ENCODE results near the gene ZDHHC11B. TPM values are rescaled to one million over a fixed set of nuclear protein-coding genes. Genes with fewer than 3 reads are reported as not detected.

Gene ZDHHC11B
- total RNA-seq, 4 donors from 2014 or later: 4.6 to 52.0 (median 28.6) TPM

DNA sequence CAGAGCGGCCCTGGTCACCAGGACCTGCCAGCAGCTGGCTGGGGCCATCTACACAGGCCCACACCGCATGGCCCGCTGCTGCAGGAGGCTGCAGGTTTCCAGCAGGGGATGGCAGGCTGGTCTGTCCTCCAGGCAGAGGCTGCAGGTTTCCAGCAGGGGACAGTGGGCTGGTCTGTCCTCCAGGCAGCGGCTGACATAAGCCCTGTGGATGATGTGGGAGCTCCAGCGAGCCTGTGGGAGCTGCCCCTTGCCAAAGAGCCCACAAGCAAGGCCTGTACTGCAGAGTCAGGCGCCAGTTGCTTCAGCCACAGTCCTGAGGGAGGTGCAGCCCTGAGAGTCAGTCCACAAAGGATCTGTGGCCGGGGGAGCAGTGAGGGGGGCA, 109.9 kb downstream of the ZDHHC11B start:
- Histone ChIP-seq H3K4me3 (no peak overlapping the region), H3K27me3 (no peaks in the 10 kb centered on the region), H3K4me1 (peaks cover 0 to 41% (median 16%) of the 10 kb centered on the region in 4 donors), H3K36me3 (no peaks in the 10 kb centered on the region), H3K9me3 (no peaks in the 10 kb centered on the region), H3K27ac (peak overlapping the region in 1 of 4 donors; percentile 58)
- TF ChIP-seq, protein P1, sequence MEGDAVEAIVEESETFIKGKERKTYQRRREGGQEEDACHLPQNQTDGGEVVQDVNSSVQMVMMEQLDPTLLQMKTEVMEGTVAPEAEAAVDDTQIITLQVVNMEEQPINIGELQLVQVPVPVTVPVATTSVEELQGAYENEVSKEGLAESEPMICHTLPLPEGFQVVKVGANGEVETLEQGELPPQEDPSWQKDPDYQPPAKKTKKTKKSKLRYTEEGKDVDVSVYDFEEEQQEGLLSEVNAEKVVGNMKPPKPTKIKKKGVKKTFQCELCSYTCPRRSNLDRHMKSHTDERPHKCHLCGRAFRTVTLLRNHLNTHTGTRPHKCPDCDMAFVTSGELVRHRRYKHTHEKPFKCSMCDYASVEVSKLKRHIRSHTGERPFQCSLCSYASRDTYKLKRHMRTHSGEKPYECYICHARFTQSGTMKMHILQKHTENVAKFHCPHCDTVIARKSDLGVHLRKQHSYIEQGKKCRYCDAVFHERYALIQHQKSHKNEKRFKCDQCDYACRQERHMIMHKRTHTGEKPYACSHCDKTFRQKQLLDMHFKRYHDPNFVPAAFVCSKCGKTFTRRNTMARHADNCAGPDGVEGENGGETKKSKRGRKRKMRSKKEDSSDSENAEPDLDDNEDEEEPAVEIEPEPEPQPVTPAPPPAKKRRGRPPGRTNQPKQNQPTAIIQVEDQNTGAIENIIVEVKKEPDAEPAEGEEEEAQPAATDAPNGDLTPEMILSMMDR (IDR thresholded peaks at IDR 0.05): no peak
- TF ChIP-seq POLR2A (IDR thresholded peaks at IDR 0.05): no peak
- DNase-seq: peak in 1 of 3 donors; percentile 46

DNA sequence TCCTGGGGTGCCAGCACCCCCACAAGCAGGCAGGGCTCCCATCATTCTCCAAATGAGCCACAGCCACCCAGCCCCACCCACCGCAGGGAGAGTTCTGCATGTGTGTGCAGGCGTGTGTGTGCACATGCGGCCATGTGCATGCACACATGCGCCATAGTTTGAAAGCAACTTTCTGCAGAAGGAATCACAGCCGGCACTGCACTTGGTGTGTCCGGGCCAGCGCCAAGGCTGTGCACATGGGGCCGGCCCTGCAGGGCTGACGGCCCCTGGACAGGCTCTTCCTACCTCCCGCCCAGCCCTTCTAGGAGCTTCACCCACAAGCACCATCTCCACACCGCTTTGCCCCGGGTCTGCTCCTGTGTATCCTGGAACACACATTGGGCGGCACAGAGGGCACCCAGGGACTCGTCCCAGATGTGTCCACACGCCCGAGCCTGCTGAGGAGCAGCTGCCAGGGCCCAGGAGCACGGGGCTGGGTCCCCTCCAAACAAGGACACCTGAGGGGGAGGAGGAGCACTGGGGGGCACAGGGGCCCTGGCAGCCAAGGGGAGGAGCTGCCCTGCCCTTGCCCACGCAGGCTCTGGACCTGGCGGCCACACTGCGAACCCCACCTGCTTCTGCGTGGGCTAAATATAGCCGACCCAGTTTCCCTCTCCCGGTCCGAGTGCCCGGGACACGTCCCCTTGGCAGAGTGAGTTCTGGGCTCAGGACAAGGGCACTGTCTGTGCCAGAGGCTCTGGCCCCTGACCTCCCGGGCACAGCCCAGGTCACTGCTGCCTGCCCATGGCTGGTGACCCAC, 110.5 kb downstream of the ZDHHC11B start:
- peak overlapping the region in 1 of 4 donors; percentile 71 for H3K27ac ChIP-seq

DNA sequence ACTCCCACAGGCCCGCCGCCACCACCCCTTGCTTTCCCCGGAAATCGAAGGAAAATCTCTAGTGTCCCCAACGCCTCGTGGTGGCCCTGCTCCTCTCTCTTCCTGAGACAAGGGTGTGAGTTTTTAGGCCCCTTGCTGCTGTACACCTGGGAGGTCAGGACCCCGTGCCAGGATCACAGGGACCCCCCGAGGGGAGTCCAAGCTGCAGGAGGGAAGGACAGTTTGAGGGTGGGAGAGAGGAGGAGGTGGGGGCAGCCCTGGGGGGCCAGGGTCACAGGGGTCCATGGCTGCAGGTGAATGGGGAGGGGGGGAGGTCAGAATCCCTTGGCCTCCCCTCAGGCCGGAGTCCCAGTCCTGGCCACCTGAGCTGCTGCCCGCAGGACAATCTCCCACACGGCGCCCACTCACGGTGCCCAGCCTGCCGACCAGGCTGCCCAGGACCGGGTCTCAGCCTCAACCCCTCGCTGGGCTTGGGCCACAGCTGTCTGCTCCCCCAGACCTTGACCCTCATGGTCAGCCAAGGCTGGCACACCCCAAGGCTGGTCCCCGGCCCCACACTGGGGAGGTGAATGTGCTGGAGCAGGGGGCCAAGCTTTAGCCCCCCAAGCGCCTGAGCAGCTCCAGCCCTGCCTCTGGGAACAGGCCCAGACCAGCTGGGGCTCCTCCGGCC, 111.2 kb downstream of the ZDHHC11B start:
- peaks cover 0 to 41% (median 16%) of the 10 kb centered on the region in 4 donors for H3K4me1 ChIP-seq
- no peaks in the 10 kb centered on the region for H3K27me3 ChIP-seq
- peak in 1 of 3 donors; percentile 46 for DNase-seq
- H3K9me3 ChIP-seq: peaks cover 0 to 5% (median 0%) of the 10 kb centered on the region in 4 donors
- TF ChIP-seq, protein P1 (IDR thresholded peaks at IDR 0.05): no peak
- no peak for TF ChIP-seq POLR2A (IDR thresholded peaks at IDR 0.05)
- no peaks in the 10 kb centered on the region for H3K36me3 ChIP-seq
- H3K27ac ChIP-seq: peak overlapping the region in 2 of 4 donors; percentile 25 to 71
- peak overlapping the region in 2 of 4 donors; percentile 11 to 38 for H3K4me3 ChIP-seq

More for the DNA sequence above, 110.5 kb downstream of the ZDHHC11B start:
- Histone ChIP-seq H3K4me1 (peaks cover 0 to 41% (median 16%) of the 10 kb centered on the region in 4 donors), H3K27me3 (no peaks in the 10 kb centered on the region), H3K4me3 (no peak overlapping the region), H3K36me3 (no peaks in the 10 kb centered on the region), H3K9me3 (peaks cover 0 to under 1% (median 0%) of the 10 kb centered on the region in 4 donors)
- DNase-seq: peak in 1 of 3 donors; percentile 45
- TF ChIP-seq, protein P1 (IDR thresholded peaks at IDR 0.05): no peak
- no peak for TF ChIP-seq POLR2A (IDR thresholded peaks at IDR 0.05)

DNA sequence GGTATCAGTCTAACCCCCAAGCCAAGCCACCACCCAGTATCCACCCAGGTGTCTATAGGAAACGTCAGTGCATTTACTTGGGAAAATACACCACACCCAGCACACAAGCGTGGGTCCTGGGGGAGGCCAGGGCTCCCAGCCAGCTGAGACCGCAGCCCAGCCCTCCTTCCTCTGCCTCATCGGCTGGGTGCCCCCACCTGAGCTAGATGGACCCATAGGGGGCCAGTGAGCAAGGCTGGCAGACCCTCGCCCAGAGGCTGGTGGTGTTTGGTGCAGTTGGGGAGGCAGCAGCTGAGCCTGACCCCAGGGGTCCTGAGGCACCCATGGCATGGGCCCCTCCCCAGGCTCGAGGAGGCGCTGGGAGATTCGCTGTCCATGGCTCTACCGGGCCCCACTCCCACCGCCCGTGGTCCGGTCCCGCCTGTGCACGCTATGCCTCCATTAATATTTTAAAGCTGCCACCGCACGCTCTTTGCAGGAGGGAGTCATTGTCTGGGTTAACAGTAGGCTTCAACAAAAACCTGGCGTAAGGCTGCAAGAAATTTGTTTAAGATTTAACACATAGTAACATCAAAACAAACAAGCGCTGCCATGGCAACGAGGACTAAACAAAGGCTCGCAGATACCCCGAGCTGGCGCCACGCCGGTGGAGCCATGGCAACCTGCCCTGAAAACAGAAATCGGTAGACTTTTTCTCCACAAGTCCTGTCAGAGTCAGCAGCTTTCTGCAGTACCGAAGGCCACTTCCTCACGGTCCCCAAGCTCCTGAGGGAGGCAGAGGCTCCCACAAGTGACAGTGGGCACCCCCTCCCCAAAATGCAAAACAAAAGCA, 112.0 kb downstream of the ZDHHC11B start:
- TF ChIP-seq, protein P1 (IDR thresholded peaks at IDR 0.05): peak in 1 of 6 experiments; percentile 9
- no peak for TF ChIP-seq POLR2A (IDR thresholded peaks at IDR 0.05)
- no peaks in the 10 kb centered on the region for H3K36me3 ChIP-seq
- peak; percentile 60 to 92 (median 86) for DNase-seq
- H3K27ac ChIP-seq: peak overlapping the region in 3 of 4 donors; percentile 25 to 71 (median 41)
- peak overlapping the region in 3 of 4 donors; percentile 6 to 38 (median 11) for H3K4me3 ChIP-seq
- H3K27me3 ChIP-seq: no peaks in the 10 kb centered on the region
- H3K9me3 ChIP-seq: peaks cover 0 to 5% (median 0%) of the 10 kb centered on the region in 4 donors
- peaks cover 0 to 41% (median 16%) of the 10 kb centered on the region in 4 donors for H3K4me1 ChIP-seq
